HepG2 (cell line): Measurements from ENCODE around the gene GGA1. TPM values are rescaled to one million over a fixed set of nuclear protein-coding genes. Genes with fewer than 3 reads are reported as not detected.

Source experiments
- CBX5 ChIP-seq: sonication (generic); formaldehyde crosslinking; IDR thresholded peaks from 2 replicates; pipeline ENCODE4 v1.4.0; 2020; ENCODE audit warnings: missing genetic modification reagents, borderline replicate concordance
- EED ChIP-seq: sonication (generic); formaldehyde crosslinking; IDR thresholded peaks from 2 replicates; pipeline ENCODE4 v1.5.0; 2020; ENCODE audit warnings: mild to moderate bottlenecking, missing genetic modification reagents
- HOXA3 ChIP-seq: sonication (generic); formaldehyde crosslinking; IDR thresholded peaks from 2 replicates; pipeline ENCODE4 v1.5.0; 2020; ENCODE audit warnings: missing genetic modification reagents
- MEF2D ChIP-seq: sonication (generic); formaldehyde crosslinking; IDR thresholded peaks from 2 replicates; pipeline ENCODE4 v1.5.1; 2020; ENCODE audit warnings: mild to moderate bottlenecking, missing genetic modification reagents
- MIER3 ChIP-seq: IDR thresholded peaks from 2 replicates; pipeline ENCODE4 v1.6.1; 2016; ENCODE audit warnings: missing compliant biosample characterization, borderline replicate concordance
- NFIB ChIP-seq: sonication (generic); formaldehyde crosslinking; IDR thresholded peaks from 2 replicates; pipeline ENCODE4 v1.9.0; 2021; ENCODE audit warnings: missing genetic modification reagents, mild to moderate bottlenecking, borderline replicate concordance
- NFRKB ChIP-seq: fragments of 450-650 bp; IDR thresholded peaks from 2 replicates; pipeline ENCODE4 v1.6.1; 2017
- TBL1XR1 ChIP-seq: fragments of 150-350 bp; IDR thresholded peaks from 2 replicates; pipeline ENCODE4 v1.6.1; 2014; ENCODE audit warnings: borderline replicate concordance, low read length; ENCODE audit not compliant: partially characterized antibody
- TRIM22 ChIP-seq: fragments of 450-650 bp; IDR thresholded peaks from 2 replicates; pipeline ENCODE4 v1.6.1; 2017
- ZNF142 ChIP-seq: sonication (generic); formaldehyde crosslinking; IDR thresholded peaks from 2 replicates; pipeline ENCODE4 v1.4.0; 2020; ENCODE audit warnings: missing genetic modification reagents
- ZNF607 ChIP-seq: sonication (generic); formaldehyde crosslinking; IDR thresholded peaks from 2 replicates; pipeline ENCODE4 v1.5.1; 2020; ENCODE audit warnings: missing genetic modification reagents, mild to moderate bottlenecking, borderline replicate concordance
- ZNF670 ChIP-seq: sonication (generic); formaldehyde crosslinking; IDR thresholded peaks from 2 replicates; pipeline ENCODE4 v1.8.0; 2022; ENCODE audit warnings: mild to moderate bottlenecking, missing genetic modification reagents, borderline replicate concordance
- polyA plus RNA-seq, 8 experiments: library from polyadenylated mRNA; depleted of rRNA in 3 of 8; stranded (reverse) in 7 of 8; unstranded in 1 of 8; fragments of >200 nt; fragmentation: Illumina TruSeq in 4 of 8; extraction: Trizol in 4 of 8; gene quantifications; 2 replicates each; pipeline versions ENCODE4 v1.2.1 to v1.2.3, GENCODE V29; 2011 to 2016; ENCODE audit warnings: low read depth in 4 of 8, missing spikeins in 1 of 8, mixed read lengths in 1 of 8; ENCODE audit not compliant: insufficient read depth in 1 of 8
- total RNA-seq, 5 experiments: library from RNA; depleted of rRNA; stranded (reverse); fragments of >200 nt; fragmentation: Illumina TruSeq; extraction: Trizol; gene quantifications; 2 replicates each; pipeline ENCODE4 v1.2.3, GENCODE V29; 2016; ENCODE audit warnings: low read depth in 1 of 5
- TF ChIP-seq, protein P1 (sequence below): IDR thresholded peaks from 2 replicates; pipeline ENCODE4 v1.6.1; 2016; ENCODE audit warnings: missing compliant biosample characterization, missing genetic modification reagents, borderline replicate concordance
- TF ChIP-seq, protein P2 (sequence below): sonication (generic); formaldehyde crosslinking; IDR thresholded peaks from 2 replicates; pipeline ENCODE4 v1.5.0; 2020; ENCODE audit warnings: mild to moderate bottlenecking, missing genetic modification reagents

GGA1 gene
- total and polyA plus RNA-seq, 2 of the 13 experiments (the other 11 are each of a cell fraction or from before 2014, with no cell fraction given) = 29.1 to 87.2 TPM

GRCh38 chr22:37561212-37562048 lies 47.2 kb upstream of the GGA1 start (continued):
- peak; percentile 63 for TF ChIP-seq ZNF142 (CRISPR knock-in tag)
- no peak for TF ChIP-seq ZNF607 (CRISPR knock-in tag)
- no peak for TF ChIP-seq NFRKB
- peak; percentile 79; the same call in 1 of the 2 replicates for TF ChIP-seq CBX5 (CRISPR knock-in tag)
- TF ChIP-seq, protein P1, sequence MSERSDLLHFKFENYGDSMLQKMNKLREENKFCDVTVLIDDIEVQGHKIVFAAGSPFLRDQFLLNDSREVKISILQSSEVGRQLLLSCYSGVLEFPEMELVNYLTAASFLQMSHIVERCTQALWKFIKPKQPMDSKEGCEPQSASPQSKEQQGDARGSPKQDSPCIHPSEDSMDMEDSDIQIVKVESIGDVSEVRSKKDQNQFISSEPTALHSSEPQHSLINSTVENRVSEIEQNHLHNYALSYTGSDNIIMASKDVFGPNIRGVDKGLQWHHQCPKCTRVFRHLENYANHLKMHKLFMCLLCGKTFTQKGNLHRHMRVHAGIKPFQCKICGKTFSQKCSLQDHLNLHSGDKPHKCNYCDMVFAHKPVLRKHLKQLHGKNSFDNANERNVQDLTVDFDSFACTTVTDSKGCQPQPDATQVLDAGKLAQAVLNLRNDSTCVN (CRISPR knock-in tag) = peak; percentile 75
- peak; percentile 91 for TF ChIP-seq HOXA3 (CRISPR knock-in tag)
- peak; percentile 76; the same call in 1 of the 2 replicates for TF ChIP-seq MIER3
- TF ChIP-seq NFIB (CRISPR knock-in tag) = no peak
- no peak for TF ChIP-seq TRIM22
- peak; percentile 89 for TF ChIP-seq ZNF670 (CRISPR knock-in tag)
- TF ChIP-seq TBL1XR1 = no peak
- TF ChIP-seq EED = no peak
- no peak for TF ChIP-seq MEF2D (CRISPR knock-in tag)
- TF ChIP-seq, protein P2, sequence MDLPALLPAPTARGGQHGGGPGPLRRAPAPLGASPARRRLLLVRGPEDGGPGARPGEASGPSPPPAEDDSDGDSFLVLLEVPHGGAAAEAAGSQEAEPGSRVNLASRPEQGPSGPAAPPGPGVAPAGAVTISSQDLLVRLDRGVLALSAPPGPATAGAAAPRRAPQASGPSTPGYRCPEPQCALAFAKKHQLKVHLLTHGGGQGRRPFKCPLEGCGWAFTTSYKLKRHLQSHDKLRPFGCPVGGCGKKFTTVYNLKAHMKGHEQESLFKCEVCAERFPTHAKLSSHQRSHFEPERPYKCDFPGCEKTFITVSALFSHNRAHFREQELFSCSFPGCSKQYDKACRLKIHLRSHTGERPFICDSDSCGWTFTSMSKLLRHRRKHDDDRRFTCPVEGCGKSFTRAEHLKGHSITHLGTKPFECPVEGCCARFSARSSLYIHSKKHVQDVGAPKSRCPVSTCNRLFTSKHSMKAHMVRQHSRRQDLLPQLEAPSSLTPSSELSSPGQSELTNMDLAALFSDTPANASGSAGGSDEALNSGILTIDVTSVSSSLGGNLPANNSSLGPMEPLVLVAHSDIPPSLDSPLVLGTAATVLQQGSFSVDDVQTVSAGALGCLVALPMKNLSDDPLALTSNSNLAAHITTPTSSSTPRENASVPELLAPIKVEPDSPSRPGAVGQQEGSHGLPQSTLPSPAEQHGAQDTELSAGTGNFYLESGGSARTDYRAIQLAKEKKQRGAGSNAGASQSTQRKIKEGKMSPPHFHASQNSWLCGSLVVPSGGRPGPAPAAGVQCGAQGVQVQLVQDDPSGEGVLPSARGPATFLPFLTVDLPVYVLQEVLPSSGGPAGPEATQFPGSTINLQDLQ = no peak; the same call in 1 of the 2 replicates
